ENCODE measurements around the gene CEMIP.
"Not testable (repeated sequence)": the region's sequence is repeated elsewhere in the genome, so short reads cannot be mapped to it uniquely, and the experiment has no call there.

Gene CEMIP

DNA sequence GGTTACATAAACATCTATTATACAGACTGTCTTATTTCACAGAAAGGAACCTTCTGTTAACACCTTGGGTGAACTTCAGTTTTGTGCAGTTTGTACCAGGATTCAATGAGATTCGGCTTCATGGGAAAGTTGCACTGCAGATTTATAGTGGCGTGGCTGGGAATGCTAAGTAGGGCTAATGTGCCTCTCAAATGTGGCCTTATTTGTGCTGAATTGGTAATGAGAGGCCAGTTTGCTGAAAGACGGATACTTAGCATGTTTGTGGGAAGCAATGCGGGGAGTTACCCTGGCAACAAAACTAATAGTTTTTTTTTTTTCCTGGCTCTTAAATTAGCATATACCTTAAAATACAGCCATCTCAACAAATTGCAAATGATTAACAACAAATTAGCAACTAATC is 28.6 kb upstream of the CEMIP start:
- H3K27me3 ChIP-seq, result no peaks in the 10 kb centered on the region
- peaks cover 0 to 61% (median 17%) of the 10 kb centered on the region in 11 experiments; a peak in 17 of 22 replicates for H4K20me1 ChIP-seq
- no peak overlapping the region for H3K4me2 ChIP-seq
- H3K9ac ChIP-seq, result no peak overlapping the region
- peaks cover 58 to 98% (median 77%) of the 10 kb centered on the region in 11 experiments for H3K36me3 ChIP-seq
- TF ChIP-seq Cebpa-rat (IDR thresholded peaks at IDR 0.05), result no peak
- peaks cover 0 to 12% (median 10%) of the 10 kb centered on the region in 11 experiments; a peak in 19 of 22 replicates for H3K9me3 ChIP-seq (replicated peaks in 1 of 11)
- H3K4me1 ChIP-seq, result peaks cover 0 to under 1% (median 0%) of the 10 kb centered on the region in 10 experiments; a peak in 1 of 20 replicates
- no peak overlapping the region for H3K4me3 ChIP-seq
- H3K27ac ChIP-seq, result no peak overlapping the region

DNA sequence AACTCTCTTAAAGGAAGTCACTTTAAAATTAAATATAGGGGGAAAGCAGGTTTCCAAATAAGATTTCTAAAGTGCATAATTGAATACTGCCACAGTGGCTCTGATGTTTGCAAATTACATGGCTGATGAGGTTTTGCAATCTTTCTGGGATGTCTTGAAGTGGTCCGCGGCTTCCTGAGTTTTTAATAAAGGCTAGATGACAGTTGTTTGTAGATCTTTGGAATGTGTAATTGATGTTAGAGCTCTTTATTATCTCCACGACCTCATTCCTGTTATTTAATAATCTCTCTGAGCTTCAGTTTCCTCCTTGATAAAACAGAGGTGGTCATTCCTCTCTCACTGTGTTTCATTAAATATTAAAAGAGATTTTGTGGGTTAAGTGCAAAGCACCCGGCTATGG is 27.0 kb upstream of the CEMIP start:
- H3K27me3 ChIP-seq, result no peaks in the 10 kb centered on the region
- H3K4me3 ChIP-seq, result no peak overlapping the region
- no peak for TF ChIP-seq Cebpa-rat (IDR thresholded peaks at IDR 0.05)
- no peak overlapping the region for H3K4me2 ChIP-seq
- no peaks in the 10 kb centered on the region for H3K9me3 ChIP-seq (replicated peaks in 1 of 11)
- H3K4me1 ChIP-seq, result no peaks in the 10 kb centered on the region
- H3K36me3 ChIP-seq, result peaks cover 63 to 99% (median 76%) of the 10 kb centered on the region in 11 experiments
- no peak overlapping the region for H3K9ac ChIP-seq
- H4K20me1 ChIP-seq, result peaks cover 0 to 55% (median 14%) of the 10 kb centered on the region in 11 experiments; a peak in 17 of 22 replicates
- H3K27ac ChIP-seq, result no peak overlapping the region

DNA sequence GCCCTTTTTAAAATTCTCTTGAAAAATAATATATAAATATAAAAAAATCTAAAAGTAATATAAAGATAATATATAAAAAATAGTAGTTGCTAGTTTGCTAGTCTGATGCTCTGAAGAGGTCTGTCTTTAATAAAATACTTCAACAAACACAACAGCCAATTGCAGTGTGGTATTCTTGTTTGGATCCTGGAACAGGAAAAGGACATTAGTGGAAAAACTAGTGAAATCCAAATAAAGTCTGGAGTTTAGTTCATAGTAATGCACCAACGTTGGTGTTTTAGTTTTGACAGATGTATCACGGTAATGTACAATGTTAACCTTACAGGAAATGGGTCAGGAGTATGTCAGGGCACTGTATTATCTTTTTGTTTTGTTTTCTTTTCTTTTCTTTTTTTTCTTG is 26.0 kb upstream of the CEMIP start:
- H3K4me2 ChIP-seq, result no peak overlapping the region
- peaks cover 63 to 91% (median 75%) of the 10 kb centered on the region in 11 experiments for H3K36me3 ChIP-seq
- no peak overlapping the region for H3K9ac ChIP-seq
- H3K9me3 ChIP-seq (replicated peaks in 1 of 11), result no peaks in the 10 kb centered on the region
- peaks cover 0 to 46% (median 6%) of the 10 kb centered on the region in 11 experiments; a peak in 11 of 22 replicates for H4K20me1 ChIP-seq
- H3K4me3 ChIP-seq, result no peak overlapping the region
- TF ChIP-seq Cebpa-rat (IDR thresholded peaks at IDR 0.05), result no peak
- no peaks in the 10 kb centered on the region for H3K27me3 ChIP-seq
- no peaks in the 10 kb centered on the region for H3K4me1 ChIP-seq
- H3K27ac ChIP-seq, result no peak overlapping the region

DNA sequence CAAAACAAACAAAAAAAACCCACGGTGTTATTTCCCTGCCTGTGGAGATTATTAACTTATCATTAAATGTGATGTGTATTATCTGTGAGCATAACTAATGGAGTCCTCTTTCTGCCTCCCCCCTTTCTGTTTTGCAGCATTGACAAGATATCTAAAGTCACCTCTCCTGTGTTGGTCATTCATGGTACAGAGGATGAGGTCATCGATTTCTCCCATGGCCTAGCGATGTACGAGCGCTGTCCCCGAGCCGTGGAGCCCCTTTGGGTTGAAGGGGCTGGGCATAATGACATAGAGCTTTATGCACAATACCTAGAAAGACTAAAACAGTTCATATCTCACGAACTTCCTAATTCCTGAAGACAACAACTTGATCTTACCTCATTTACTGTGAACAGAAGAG is 25.2 kb upstream of the CEMIP start:
- H3K4me3 ChIP-seq, result no peak overlapping the region
- H3K4me2 ChIP-seq, result no peak overlapping the region
- peaks cover 62 to 83% (median 73%) of the 10 kb centered on the region in 11 experiments for H3K36me3 ChIP-seq
- H3K4me1 ChIP-seq, result no peaks in the 10 kb centered on the region
- H3K9me3 ChIP-seq (replicated peaks in 1 of 11), result no peaks in the 10 kb centered on the region
- H4K20me1 ChIP-seq, result peaks cover 0 to 39% (median 0%) of the 10 kb centered on the region in 11 experiments; a peak in 7 of 22 replicates
- no peak overlapping the region for H3K27ac ChIP-seq
- H3K9ac ChIP-seq, result no peak overlapping the region
- H3K27me3 ChIP-seq, result no peaks in the 10 kb centered on the region
- TF ChIP-seq Cebpa-rat (IDR thresholded peaks at IDR 0.05), result no peak

DNA sequence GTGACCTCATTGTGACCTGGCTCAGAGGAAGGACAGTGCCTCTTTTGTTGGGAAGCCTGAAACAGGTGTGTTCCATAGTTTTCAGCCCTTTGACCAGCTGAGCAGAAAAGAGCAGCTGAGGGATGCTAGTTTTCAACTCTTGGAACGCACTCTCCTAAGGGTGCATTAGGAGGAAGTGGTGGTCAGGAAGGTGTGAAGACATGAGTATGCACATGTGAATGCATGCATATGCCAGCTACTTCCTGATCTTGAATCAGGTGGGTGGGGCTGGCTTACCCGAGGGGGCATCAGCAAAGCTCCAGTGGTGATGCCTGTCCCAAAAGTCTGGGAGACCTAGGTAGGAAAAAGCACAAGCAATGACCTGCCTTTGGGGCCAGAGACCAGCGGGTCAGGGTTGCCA is 23.3 kb upstream of the CEMIP start:
- Histone ChIP-seq H3K9ac (no peak overlapping the region), H3K4me1 (peaks cover 0 to 3% (median 0%) of the 10 kb centered on the region in 10 experiments; a peak in 6 of 20 replicates), H3K4me3 (no peak overlapping the region), H3K36me3 (peaks cover 43 to 64% (median 55%) of the 10 kb centered on the region in 11 experiments), H3K4me2 (no peak overlapping the region), H4K20me1 (peaks cover 0 to 23% (median 0%) of the 10 kb centered on the region in 11 experiments; a peak in 3 of 22 replicates), H3K9me3 (replicated peaks in 1 of 11) (no peaks in the 10 kb centered on the region), H3K27me3 (no peaks in the 10 kb centered on the region), H3K27ac (no peak overlapping the region)
- no peak for TF ChIP-seq Cebpa-rat (IDR thresholded peaks at IDR 0.05)

DNA sequence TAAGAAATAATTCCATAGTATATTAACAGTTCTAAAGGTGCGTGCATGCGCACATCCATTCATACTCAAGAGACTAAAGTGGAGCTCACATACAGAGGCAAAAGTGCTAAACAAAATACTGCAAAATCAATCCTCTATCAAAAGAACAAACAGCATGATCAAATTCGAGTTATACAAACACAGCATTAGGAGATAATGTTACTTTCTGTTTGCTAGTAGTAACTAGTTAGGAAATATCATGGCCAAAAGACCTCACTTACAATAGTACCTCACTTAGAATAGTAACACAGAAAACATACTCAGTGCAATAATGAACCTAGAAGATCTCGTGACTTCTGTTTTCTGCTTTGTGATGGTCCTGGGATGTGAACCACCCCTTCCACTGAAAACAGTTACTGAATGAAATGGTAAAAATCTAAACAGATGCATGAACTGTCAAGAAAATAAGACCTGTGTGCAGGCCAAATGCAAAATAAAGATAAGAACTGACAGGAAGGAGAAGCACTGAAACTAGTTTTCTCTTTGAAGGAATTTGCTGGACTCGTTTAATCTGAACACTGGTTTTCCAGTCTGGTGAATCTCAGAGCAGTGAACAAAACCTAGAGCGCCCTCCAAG is 20.9 kb upstream of the CEMIP start:
- Histone ChIP-seq H4K20me1 (peaks cover 0 to 16% (median 0%) of the 10 kb centered on the region in 11 experiments; a peak in 2 of 22 replicates), H3K27ac (no peak overlapping the region), H3K9me3 (replicated peaks in 1 of 11) (no peaks in the 10 kb centered on the region), H3K4me3 (no peak overlapping the region), H3K4me1 (peaks cover 0 to 5% (median 0%) of the 10 kb centered on the region in 10 experiments; a peak in 6 of 20 replicates), H3K4me2 (no peak overlapping the region), H3K9ac (no peak overlapping the region), H3K36me3 (peaks cover 27 to 41% (median 32%) of the 10 kb centered on the region in 11 experiments), H3K27me3 (no peaks in the 10 kb centered on the region)
- no peak for TF ChIP-seq Cebpa-rat (IDR thresholded peaks at IDR 0.05)

DNA sequence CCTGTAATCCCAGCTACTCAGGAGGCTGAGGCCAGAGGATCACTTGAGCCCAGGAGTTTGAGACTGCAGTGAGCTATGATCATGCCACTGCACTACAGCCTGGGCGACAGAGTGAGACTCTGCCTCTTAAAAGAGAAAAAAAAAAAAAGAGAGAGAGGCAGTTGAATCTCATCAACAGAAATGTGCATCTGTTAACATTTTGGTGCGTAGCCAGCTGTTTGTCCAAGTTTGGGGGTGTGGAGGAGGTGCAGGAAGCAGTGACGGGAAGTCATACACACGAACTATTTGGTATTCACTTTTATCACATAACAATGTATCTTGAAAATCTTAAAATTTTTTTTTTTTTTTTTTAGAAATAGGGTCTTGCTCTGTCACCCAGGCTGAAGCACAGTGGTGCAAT is 18.2 kb upstream of the CEMIP start:
- Histone ChIP-seq H3K9me3 (replicated peaks in 1 of 11) (no peaks in the 10 kb centered on the region), H3K4me1 (peaks cover 0 to 5% (median 1%) of the 10 kb centered on the region in 10 experiments; a peak in 6 of 20 replicates), H3K4me3 (no peak overlapping the region), H3K36me3 (peaks cover 2 to 13% (median 6%) of the 10 kb centered on the region in 11 experiments; a peak in 16 of 22 replicates), H3K27ac (no peak overlapping the region), H3K27me3 (no peaks in the 10 kb centered on the region), H3K4me2 (peak overlapping the region in 2 of 11 experiments; percentile 16 to 20; a peak in 4 of 22 replicates), H3K9ac (no peak overlapping the region), H4K20me1 (peaks cover 0 to 1% (median 0%) of the 10 kb centered on the region in 11 experiments; a peak in 1 of 22 replicates)
- no peak for TF ChIP-seq Cebpa-rat (IDR thresholded peaks at IDR 0.05)

DNA sequence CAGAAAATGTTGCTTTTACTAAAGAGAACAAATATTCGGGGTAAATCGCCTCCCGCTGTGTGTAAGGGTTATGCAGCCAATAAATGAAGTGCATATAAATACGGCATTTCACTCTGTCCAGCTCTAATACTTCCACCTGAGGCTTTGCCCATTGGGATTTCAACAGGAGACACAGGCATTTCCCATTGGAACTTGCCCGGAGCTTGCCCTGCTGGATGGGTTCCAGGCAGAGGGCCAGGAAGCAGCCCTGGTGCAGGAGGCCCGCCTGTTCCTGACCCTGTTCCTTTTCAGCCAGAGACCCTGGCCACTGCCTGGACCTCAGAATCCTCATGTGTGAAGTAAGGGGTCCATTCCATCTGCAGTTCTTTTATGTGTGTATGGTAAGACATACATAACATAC is 17.4 kb upstream of the CEMIP start:
- no peaks in the 10 kb centered on the region for H4K20me1 ChIP-seq
- TF ChIP-seq Cebpa-rat (IDR thresholded peaks at IDR 0.05), result no peak
- peaks cover 0 to 7% (median 3%) of the 10 kb centered on the region in 10 experiments; a peak in 6 of 20 replicates for H3K4me1 ChIP-seq
- H3K9me3 ChIP-seq (replicated peaks in 1 of 11), result no peaks in the 10 kb centered on the region
- no peaks in the 10 kb centered on the region for H3K27me3 ChIP-seq
- H3K36me3 ChIP-seq, result peaks cover 0 to 6% (median 0%) of the 10 kb centered on the region in 11 experiments; a peak in 1 of 22 replicates
- no peak overlapping the region for H3K27ac ChIP-seq
- H3K4me2 ChIP-seq, result no peak overlapping the region
- H3K4me3 ChIP-seq, result no peak overlapping the region
- no peak overlapping the region for H3K9ac ChIP-seq

DNA sequence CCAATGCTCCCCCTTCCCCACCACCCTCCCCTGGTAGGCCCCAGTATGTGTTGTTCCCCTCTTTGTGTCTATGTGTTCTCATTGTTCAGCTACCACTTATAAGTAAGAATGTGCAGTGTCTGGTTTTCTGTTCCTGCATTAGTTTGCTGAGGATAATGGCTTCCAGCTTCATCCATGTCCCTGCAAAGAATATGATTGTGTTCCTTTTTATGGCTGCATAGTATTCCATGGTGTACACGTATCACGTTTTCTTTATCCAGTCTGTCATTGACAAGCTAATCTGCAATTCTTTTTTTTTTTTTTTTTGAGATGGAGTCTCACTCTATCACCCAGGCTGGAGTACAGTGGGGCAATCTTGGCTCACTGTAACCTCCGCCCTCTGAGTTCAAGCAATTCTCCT is 15.9 kb upstream of the CEMIP start:
- not testable (repeated sequence) for H3K4me2 ChIP-seq; H3K4me3 ChIP-seq; H4K20me1 ChIP-seq; H3K9ac ChIP-seq; H3K27me3 ChIP-seq; H3K36me3 ChIP-seq; H3K9me3 ChIP-seq (replicated peaks in 1 of 11); H3K4me1 ChIP-seq; H3K27ac ChIP-seq

DNA sequence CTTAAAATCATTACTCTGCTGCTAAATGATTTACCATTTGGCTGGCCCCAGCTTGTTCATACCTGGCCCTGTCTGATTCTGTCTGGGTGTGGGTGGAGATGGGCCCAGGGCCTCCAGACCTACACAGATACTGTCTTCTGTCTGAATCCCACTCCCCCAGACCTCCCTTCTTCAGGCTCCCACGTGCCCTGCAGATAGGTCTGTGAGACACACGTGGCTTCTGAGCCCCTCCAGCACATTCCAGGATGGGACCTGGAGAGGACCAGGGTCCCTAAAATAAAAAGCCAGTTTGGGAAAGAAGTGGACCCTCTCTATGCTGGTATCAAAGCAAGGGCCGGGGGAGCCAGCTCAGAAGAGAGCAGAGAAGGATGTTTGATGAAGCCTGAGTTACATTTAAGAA is 14.6 kb upstream of the CEMIP start:
- Histone ChIP-seq H3K4me3 (no peak overlapping the region), H3K4me1 (peaks cover 0 to 22% (median 5%) of the 10 kb centered on the region in 10 experiments; a peak in 11 of 20 replicates), H4K20me1 (no peaks in the 10 kb centered on the region), H3K27ac (no peak overlapping the region), H3K27me3 (no peaks in the 10 kb centered on the region), H3K9ac (no peak overlapping the region), H3K36me3 (no peaks in the 10 kb centered on the region), H3K9me3 (replicated peaks in 1 of 11) (no peaks in the 10 kb centered on the region), H3K4me2 (no peak overlapping the region)
- no peak for TF ChIP-seq Cebpa-rat (IDR thresholded peaks at IDR 0.05)

Measured in BLaER1 treated with 17β-estradiol and CSF1 and Interleukin-3, amounts not matched to agents 10 nM and 100 nM (cell line).